HG02623 (cell line): Measurements from ENCODE around the gene PTPRCAP.

ENCODE experiments used
- ATAC-seq: cut with Tn5 transposase; IDR thresholded peaks from one replicate; pipeline ENCODE4 v1.9.1; 2021; ENCODE audit warnings: moderate library complexity; ENCODE audit not compliant: unreplicated experiment

PTPRCAP gene

GRCh38 chr11:67441731-67442351 lies 4.4 kb upstream of the PTPRCAP start:
- no peak for ATAC-seq

DNA sequence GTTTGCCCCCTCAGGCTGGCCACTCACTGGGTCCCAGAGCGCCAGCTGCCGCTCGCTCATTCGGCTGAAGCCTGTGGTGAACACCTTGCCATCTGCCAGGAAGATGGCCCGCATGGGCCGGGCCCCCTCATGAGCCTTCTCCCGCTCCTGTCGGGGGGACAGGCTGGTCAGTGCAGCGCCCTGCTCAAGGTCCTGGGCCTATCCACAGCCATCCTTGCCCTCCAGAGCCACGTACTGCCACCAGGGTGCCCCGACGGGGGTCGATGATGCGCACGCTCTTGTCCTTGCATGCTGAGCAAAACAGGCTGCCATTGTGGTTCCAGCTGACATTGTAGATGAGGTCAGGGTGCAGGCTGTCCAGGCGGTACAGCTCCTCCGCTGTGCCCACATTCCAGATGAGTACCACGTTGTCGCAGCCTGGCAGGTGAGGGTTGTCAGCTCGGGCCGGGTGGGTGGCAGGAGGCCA lies 3.6 kb upstream of the PTPRCAP start:
- no peak for ATAC-seq

- ATAC-seq: no peak
These were observed 3.0 kb upstream of the PTPRCAP start for GRCh38 chr11:67440229-67441097.

GRCh38 chr11:67439321-67440228 lies 2.1 kb upstream of the PTPRCAP start:
- ATAC-seq: no peak

DNA sequence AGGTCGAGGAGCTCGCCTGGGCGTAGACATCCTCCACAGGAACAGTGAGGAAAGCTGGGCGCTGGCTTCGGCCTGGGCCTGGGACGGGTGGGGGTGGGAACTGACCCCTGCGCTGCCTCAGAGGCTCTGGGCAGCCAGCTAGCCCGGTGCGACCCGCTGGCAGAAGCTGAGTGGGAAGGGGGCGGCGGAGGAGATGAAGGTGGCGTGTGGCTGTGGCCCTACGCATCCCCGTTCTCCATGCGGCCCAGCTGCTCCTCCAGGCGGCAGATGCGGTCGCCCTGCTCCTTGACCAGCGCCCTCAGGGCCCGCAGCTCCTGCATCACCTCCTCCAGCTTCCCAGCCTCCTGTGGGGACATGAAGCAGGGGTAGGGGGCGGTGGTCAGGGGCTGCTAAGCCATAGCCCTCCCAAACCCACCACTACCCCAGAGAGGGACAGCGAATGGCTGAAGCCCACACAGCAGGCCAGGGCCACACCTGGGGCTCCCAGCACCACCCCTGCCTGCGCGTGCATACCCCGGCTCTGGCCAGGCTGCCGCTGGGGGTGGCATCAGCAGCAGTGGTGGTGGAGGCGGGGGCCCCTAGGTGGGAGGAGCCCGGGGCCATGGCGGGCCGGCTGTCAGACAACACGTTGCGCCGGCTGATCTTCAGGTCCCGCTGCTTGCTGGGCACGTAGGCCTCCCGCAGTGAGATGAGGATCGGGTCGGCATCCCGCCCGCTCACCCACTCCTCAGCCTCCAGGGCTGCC lies 848 bp upstream of the PTPRCAP start:
- no peak for ATAC-seq

DNA sequence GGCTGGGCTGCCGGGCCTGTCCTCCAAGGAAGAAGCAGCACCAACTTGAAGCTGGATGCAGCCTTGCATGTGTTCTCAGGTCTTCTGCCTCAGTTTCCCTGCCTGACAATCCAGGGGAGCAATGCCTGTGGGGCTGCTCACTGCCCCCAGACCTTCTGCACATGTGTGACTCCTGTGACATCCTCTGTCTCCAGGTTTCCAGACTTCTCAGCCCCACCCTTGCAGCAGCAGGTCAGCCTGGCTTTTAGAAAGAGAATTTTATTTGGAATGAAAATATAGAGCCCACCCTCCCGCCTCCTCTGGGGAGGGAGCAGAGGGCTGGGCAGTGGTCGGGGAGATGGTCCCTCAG lies 301 bp upstream of the PTPRCAP start:
- no peak for ATAC-seq

DNA sequence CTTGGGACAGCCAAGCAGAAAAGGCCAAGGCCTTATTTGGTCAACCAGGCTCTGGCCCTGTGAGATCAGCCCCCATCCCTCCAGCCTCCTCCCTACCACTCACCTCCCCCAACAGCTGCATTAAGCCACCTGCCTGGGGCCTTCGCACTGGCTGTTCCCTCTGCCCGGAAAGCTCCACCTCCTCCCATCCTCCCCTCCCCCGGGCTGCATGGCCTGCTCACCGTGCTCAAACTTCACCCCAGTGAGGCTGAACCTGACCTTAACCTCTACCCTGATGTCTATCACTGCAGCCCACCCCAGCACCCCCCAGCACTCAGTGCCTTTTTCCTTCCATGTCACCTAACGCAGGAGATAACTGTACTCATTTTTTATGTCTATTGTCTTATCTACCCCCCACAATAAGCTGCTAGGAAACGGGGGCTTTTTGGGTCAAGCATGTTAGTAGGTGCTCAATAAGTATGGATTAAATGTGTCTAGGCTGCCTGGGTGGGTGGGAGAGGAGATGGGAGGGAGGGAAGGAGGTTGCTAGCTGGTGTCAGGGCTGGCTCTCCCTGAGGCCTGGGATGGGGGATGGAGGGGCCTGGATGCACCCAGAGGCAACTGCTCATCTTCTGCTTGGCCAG lies 912 bp downstream of the PTPRCAP start:
- ATAC-seq: no peak

DNA sequence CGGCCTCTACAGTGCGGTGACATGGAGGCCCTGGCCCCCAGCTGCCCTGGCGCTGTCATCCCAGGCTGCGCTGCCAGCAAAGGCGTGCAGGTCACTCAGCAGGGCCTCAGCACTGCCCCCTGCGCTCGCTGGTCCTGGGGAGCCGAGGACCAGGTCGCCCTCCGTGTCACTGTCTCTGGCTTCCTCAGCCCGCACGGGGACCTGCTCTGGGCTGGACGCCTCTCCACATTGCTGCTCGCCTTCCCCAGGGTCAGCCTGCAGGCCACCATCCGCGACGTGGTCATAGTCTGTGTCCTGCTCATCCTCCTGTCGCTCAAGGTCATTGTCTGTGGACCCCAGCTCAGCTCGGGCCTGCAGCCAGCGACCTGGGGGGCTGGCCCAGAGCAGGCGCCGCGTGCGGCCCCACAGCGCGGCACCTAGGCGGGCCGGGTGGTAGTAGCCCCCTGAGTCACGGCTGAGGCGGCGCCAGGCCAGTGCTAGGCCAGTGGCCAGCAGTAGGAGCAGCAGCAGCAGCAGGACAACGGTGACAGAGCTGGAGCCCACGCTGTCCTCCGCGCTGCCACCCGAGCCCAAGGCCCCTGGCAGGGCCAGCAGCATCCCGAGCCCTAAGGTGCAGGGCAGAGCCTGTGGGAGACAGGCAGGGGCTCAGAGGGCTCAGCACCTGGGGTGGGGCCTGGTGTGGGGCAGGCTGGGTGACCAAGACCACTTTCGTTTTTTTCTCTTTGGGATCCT lies 1.6 kb downstream of the PTPRCAP start:
- ATAC-seq: no peak

GRCh38 chr11:67435031-67435726 lies 2.3 kb downstream of the PTPRCAP start:
- ATAC-seq: no peak

DNA sequence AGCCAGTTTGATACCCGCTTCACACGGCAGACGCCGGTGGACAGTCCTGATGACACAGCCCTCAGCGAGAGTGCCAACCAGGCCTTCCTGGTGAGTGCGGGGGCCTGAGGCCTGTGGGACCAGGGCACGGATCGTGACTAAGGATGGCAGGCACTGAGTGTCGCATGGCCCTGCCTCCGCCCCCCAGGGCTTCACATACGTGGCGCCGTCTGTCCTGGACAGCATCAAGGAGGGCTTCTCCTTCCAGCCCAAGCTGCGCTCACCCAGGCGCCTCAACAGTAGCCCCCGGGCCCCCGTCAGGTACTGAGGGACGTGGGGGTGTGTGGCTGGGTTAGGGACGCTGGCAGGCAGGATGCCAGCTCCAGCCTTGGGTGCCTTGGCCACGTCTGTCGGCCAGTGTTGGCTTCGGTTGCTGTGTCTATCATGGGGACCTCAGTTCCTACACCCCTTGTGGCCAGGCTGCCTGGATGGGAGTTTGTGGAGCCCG lies 3.0 kb downstream of the PTPRCAP start:
- no peak for ATAC-seq

DNA sequence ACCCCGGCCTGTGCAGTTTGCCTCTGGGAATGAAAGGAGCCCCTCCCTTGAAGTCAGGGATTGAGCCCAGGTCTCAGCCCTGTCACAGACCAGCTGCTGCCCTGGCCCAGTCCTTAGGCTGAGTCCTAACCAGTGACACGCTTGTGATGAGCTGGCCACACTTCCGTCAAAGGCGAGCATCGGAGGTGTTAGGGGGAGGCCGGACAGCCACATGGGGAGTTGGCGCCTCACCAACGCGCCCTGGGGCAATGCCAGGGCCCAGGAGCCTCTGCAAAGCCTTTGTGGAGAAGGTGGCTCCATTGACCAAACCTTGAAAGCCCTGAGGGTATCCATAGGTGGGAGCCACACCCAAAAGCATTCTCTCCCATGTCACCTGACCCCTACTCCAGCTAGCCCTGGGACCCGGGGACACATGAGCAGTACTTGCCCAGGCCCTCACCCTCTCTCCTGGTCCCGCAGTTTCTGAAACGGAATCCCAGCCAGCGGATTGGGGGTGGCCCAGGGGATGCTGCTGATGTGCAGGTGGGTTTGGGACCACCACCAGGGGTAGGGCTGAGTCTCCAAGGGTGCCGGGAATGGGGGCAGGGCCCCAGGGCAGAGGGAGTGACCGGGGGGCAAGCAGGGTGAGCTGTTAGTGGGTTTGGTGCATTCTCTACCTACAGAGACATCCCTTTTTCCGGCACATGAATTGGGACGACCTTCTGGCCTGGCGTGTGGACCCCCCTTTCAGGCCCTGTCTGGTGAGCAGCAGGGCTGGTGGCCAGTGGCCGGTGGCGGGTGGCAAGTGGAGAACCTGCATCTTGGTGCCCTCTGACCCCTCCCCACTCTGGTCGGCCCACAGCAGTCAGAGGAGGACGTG lies 3.7 kb downstream of the PTPRCAP start:
- no peak for ATAC-seq

DNA sequence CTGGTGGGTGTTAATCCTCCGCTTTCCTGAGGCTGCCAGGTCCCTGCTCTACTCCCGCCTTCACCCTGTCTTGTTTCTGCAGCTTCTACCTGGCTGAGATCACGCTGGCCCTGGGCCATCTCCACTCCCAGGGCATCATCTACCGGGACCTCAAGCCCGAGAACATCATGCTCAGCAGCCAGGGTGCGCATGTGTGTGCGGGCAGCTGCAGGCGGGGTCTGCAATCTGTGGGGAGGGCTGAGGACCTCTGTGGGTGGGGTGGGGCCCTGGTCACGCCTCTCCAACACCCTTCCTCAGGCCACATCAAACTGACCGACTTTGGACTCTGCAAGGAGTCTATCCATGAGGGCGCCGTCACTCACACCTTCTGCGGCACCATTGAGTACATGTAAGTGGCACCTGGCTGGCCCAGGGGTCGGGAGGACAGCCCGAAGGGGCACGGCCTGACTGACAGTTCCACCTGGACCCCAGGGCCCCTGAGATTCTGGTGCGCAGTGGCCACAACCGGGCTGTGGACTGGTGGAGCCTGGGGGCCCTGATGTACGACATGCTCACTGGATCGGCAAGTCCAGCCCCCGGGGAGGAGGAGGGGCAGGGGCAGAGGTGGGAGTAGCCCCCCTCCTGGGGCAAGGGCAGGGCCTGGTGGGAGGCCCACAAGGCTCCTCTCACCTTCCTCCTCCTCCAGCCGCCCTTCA lies 4.7 kb downstream of the PTPRCAP start:
- ATAC-seq: no peak

- no peak for ATAC-seq
These were observed 5.9 kb downstream of the PTPRCAP start for GRCh38 chr11:67431346-67432249.

GRCh38 chr11:67429722-67430121 lies 7.8 kb downstream of the PTPRCAP start:
- ATAC-seq: no peak

DNA sequence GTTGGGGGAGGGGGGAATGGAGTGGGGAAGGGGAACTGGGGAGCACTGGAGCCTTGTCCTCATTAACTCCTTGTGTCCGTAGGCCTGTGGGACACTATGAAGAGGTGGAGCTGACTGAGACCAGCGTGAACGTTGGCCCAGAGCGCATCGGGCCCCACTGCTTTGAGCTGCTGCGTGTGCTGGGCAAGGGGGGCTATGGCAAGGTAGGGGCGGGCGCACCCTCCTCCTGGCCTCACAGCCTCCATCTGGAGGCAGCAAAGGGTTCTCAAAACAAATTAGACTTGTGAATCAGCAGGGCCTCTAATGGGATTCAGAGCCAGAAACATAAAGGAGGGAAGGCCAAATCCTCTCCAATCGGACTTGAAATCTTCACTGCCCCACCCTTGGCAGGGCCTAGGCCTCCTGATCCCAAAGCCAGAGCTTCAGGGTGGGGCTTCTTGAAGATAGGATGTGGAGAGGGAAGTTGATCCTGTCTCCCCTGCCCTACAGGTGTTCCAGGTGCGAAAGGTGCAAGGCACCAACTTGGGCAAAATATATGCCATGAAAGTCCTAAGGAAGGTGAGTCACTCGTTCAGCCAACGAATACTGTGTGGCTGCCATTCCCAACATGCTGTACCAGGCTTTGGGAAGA lies 8.3 kb downstream of the PTPRCAP start:
- no peak for ATAC-seq
